HG03139 (cell line): Measurements from ENCODE around the gene PARP6.
A peak's percentile ranks its signal among the peaks of the same experiment; 100 is the strongest.

Experiments
- ATAC-seq: cut with Tn5 transposase; IDR thresholded peaks from one replicate; pipeline ENCODE4 v1.9.1; 2021; ENCODE audit not compliant: unreplicated experiment

Gene PARP6

GRCh38 chr15:72272213-72272996 lies at the start of gene PARP6:
Gene PARP6 (minus strand): TSS chr15:72272554. CDS start chr15:72267477, 5,077 bp downstream.
- ATAC-seq, result peak; percentile 94

- ATAC-seq, result peak; percentile 57
Observed at GRCh38 chr15:72319985-72320671, 47.8 kb upstream of the PARP6 start, which contains the start of gene CELF6. Gene CELF6 (minus strand): TSS chr15:72320157. CDS start chr15:72319874, 283 bp downstream.

- ATAC-seq, result peak; percentile 27
Observed at GRCh38 chr15:72319360-72319984, 47.1 kb upstream of the PARP6 start.

GRCh38 chr15:72318408-72318942 lies 46.1 kb upstream of the PARP6 start:
- ATAC-seq, result no peak

- ATAC-seq, result no peak
Observed at GRCh38 chr15:72315706-72316370, 43.5 kb upstream of the PARP6 start.

- no peak for ATAC-seq
Observed at GRCh38 chr15:72313881-72314280, 41.5 kb upstream of the PARP6 start.

- no peak for ATAC-seq
Observed at GRCh38 chr15:72313448-72313840, 41.1 kb upstream of the PARP6 start.

- ATAC-seq, result peak; percentile 82
Observed at GRCh38 chr15:72312605-72313447, 40.5 kb upstream of the PARP6 start.

GRCh38 chr15:72307026-72307425 lies 34.7 kb upstream of the PARP6 start:
- ATAC-seq, result no peak

GRCh38 chr15:72306211-72306785 lies 33.9 kb upstream of the PARP6 start:
- ATAC-seq, result no peak

- ATAC-seq, result no peak
Observed at GRCh38 chr15:72304596-72304995, 32.2 kb upstream of the PARP6 start.

- ATAC-seq, result no peak
Observed at GRCh38 chr15:72302955-72303354, 30.6 kb upstream of the PARP6 start.

- ATAC-seq, result no peak
Observed at GRCh38 chr15:72289597-72290325, 17.4 kb upstream of the PARP6 start.

- no peak for ATAC-seq
Observed at GRCh38 chr15:72288796-72289596, 16.6 kb upstream of the PARP6 start.

GRCh38 chr15:72285927-72286516 lies 13.7 kb upstream of the PARP6 start:
- ATAC-seq, result no peak

GRCh38 chr15:72285402-72285801 lies 13.0 kb upstream of the PARP6 start:
- ATAC-seq, result no peak

GRCh38 chr15:72284781-72285180 lies 12.4 kb upstream of the PARP6 start:
- ATAC-seq, result no peak

- no peak for ATAC-seq
Observed at GRCh38 chr15:72281713-72282112, 9.4 kb upstream of the PARP6 start.
